Measurements from ENCODE around the gene CDKN2D.
"Not testable (repeated sequence)": the region's sequence is repeated elsewhere in the genome, so short reads cannot be mapped to it uniquely, and the experiment has no call there.

CDKN2D gene

GRCh38 chr19:10533646-10534386, 35.0 kb downstream of the CDKN2D start:
- H3K4me3 ChIP-seq (ENCODE audit: insufficient read depth, low read length, poor library complexity, severe bottlenecking): no peak overlapping the region
- no peaks in the 10 kb centered on the region for H4K20me1 ChIP-seq (ENCODE audit: low read depth, low read length)
- H3K9me3 ChIP-seq (ENCODE audit: insufficient read depth, low read length): no peaks in the 10 kb centered on the region
- H3K4me2 ChIP-seq (ENCODE audit: low read depth, low read length, poor library complexity, severe bottlenecking): no peak overlapping the region
- no peaks in the 10 kb centered on the region for H3F3A ChIP-seq (ENCODE audit: insufficient read depth)
- no peak overlapping the region for H2AFZ ChIP-seq (ENCODE audit: low read depth, low read length, severe bottlenecking)
- H3K9ac ChIP-seq (ENCODE audit: low read length): no peak overlapping the region
- no peaks in the 10 kb centered on the region for H3K36me3 ChIP-seq (ENCODE audit: low read length)
- no peak overlapping the region for H3K27ac ChIP-seq (ENCODE audit: low read depth, low read length)
- H3K27me3 ChIP-seq (ENCODE audit: low read length): no peaks in the 10 kb centered on the region
- TF ChIP-seq CTCF (IDR thresholded peaks at IDR 0.05; ENCODE audit: insufficient read depth, low read length, poor library complexity, severe bottlenecking) (no peak), EZH2phosphoT487 (conservative IDR thresholded peaks at IDR 0.05; ENCODE audit: low read length) (no peak)
- no peaks in the 10 kb centered on the region for H3K9me2 ChIP-seq (replicated peaks; ENCODE audit: insufficient read depth, low read length)
- no peaks in the 10 kb centered on the region for H3K79me2 ChIP-seq (ENCODE audit: insufficient read depth, low read length)

- H3K27me3 ChIP-seq (ENCODE audit: low read length): no peaks in the 10 kb centered on the region
These were observed 36.3 kb downstream of the CDKN2D start for GRCh38 chr19:10532457-10532856.

GRCh38 chr19:10526887-10527286, 41.9 kb downstream of the CDKN2D start:
- not testable (repeated sequence) for H3K4me2 ChIP-seq (ENCODE audit: low read depth, low read length, poor library complexity, severe bottlenecking); H2AFZ ChIP-seq (ENCODE audit: low read depth, low read length, severe bottlenecking); H3K27me3 ChIP-seq (ENCODE audit: low read length)

More at GRCh38 chr19:10532457-10532856, 36.3 kb downstream of the CDKN2D start:
- Histone ChIP-seq H3K9me2 (replicated peaks; ENCODE audit: insufficient read depth, low read length) (no peaks in the 10 kb centered on the region), H2AFZ (ENCODE audit: low read depth, low read length, severe bottlenecking) (no peak overlapping the region), H3K4me3 (ENCODE audit: insufficient read depth, low read length, poor library complexity, severe bottlenecking) (no peak overlapping the region), H3K9ac (ENCODE audit: low read length) (no peak overlapping the region), H3K9me3 (ENCODE audit: insufficient read depth, low read length) (no peaks in the 10 kb centered on the region), H3K27ac (ENCODE audit: low read depth, low read length) (no peak overlapping the region), H3K4me2 (ENCODE audit: low read depth, low read length, poor library complexity, severe bottlenecking) (no peak overlapping the region), H3F3A (ENCODE audit: insufficient read depth) (no peaks in the 10 kb centered on the region), H3K36me3 (ENCODE audit: low read length) (no peaks in the 10 kb centered on the region), H4K20me1 (ENCODE audit: low read depth, low read length) (no peaks in the 10 kb centered on the region), H3K79me2 (ENCODE audit: insufficient read depth, low read length) (no peaks in the 10 kb centered on the region)
- TF ChIP-seq CTCF (IDR thresholded peaks at IDR 0.05; ENCODE audit: insufficient read depth, low read length, poor library complexity, severe bottlenecking) (no peak), EZH2phosphoT487 (conservative IDR thresholded peaks at IDR 0.05; ENCODE audit: low read length) (no peak)

GRCh38 chr19:10525636-10526035, 43.1 kb downstream of the CDKN2D start:
- H3K79me2 ChIP-seq (ENCODE audit: insufficient read depth, low read length): no peaks in the 10 kb centered on the region
- TF ChIP-seq CTCF (IDR thresholded peaks at IDR 0.05; ENCODE audit: insufficient read depth, low read length, poor library complexity, severe bottlenecking) (no peak), EZH2phosphoT487 (conservative IDR thresholded peaks at IDR 0.05; ENCODE audit: low read length) (no peak)
- H3K4me2 ChIP-seq (ENCODE audit: low read depth, low read length, poor library complexity, severe bottlenecking): no peak overlapping the region
- H3K9ac ChIP-seq (ENCODE audit: low read length): no peak overlapping the region
- H3K36me3 ChIP-seq (ENCODE audit: low read length): no peaks in the 10 kb centered on the region
- H2AFZ ChIP-seq (ENCODE audit: low read depth, low read length, severe bottlenecking): no peak overlapping the region
- H4K20me1 ChIP-seq (ENCODE audit: low read depth, low read length): no peaks in the 10 kb centered on the region
- no peak overlapping the region for H3K4me3 ChIP-seq (ENCODE audit: insufficient read depth, low read length, poor library complexity, severe bottlenecking)
- H3K9me2 ChIP-seq (replicated peaks; ENCODE audit: insufficient read depth, low read length): no peaks in the 10 kb centered on the region
- no peak overlapping the region for H3K27ac ChIP-seq (ENCODE audit: low read depth, low read length)
- H3F3A ChIP-seq (ENCODE audit: insufficient read depth): no peaks in the 10 kb centered on the region
- H3K27me3 ChIP-seq (ENCODE audit: low read length): no peaks in the 10 kb centered on the region
- H3K9me3 ChIP-seq (ENCODE audit: insufficient read depth, low read length): no peaks in the 10 kb centered on the region

More at GRCh38 chr19:10526887-10527286, 41.9 kb downstream of the CDKN2D start:
- H3K9me2 ChIP-seq (replicated peaks; ENCODE audit: insufficient read depth, low read length); H3K9ac ChIP-seq (ENCODE audit: low read length); H3K4me3 ChIP-seq (ENCODE audit: insufficient read depth, low read length, poor library complexity, severe bottlenecking); H3K79me2 ChIP-seq (ENCODE audit: insufficient read depth, low read length); H3K27ac ChIP-seq (ENCODE audit: low read depth, low read length); H3K36me3 ChIP-seq (ENCODE audit: low read length); H3F3A ChIP-seq (ENCODE audit: insufficient read depth); H4K20me1 ChIP-seq (ENCODE audit: low read depth, low read length); H3K9me3 ChIP-seq (ENCODE audit: insufficient read depth, low read length): not testable (repeated sequence)
